ENCODE results near the gene ANK2.

Gene ANK2

DNA sequence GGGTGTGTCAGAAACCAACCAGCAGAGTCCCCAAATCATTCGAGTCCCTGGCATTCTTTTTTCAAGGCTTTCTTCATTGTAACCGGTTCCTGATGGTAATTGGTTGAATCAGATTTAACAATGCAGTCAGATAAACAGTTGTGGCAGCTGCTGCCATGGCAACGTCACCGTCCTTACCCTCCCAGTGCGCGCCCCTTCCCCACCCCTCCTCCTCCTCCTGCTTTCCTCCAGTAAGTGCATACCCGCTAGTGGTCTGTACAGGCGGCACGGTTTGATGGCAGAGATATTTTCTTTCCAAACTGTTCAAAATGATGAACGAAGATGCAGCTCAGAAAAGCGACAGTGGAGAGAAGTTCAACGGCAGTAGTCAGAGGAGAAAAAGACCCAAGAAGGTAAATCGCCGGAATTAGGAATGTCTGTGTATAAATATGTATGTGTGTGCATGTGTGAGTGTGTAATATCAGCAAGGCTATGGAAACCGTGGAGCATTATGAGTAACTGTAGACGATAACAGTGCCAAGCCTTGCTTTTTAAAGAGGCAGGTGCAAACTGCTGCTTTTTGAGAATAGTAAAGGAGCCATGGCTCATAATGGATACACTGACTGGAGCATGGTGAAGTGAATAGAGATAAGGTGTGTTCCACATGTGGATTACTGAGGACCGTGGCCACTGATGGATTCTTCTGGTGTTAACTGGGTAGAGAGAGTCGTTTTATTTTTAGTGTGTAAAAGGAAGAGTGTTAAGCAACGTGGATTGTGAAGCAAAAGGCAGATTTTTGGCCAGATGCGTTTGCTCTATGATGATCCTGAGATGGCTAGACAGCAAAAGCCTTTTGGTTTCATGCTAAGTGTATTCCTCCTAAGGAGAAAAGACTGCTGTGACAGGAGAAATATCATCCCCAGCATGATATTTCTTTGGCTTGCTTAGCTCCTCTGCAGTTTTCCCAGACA is at the start of gene ANK2:
ANK2 (plus strand) TSS at position 233 of the 950 bp plus-strand sequence; CDS start at position 309, 76 bp downstream.
- DNase-seq = no peak

DNA sequence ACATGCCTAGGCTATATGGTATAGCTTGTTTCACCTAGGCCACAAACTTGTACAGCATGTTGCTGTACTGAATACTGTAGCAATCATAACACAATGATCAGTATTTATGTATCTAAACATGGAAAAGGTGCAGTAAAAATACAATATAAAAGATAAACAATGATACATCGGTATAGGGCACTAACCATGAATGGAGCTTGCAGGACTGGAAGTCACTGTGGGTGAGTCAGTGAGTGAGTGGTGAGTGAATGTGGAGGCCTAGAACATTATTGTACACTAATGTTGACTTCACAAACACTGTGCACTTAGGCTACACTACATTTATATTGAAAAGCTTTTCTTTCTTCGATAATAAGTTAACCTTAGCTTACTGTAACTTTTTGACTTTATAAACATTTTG is 45.6 kb upstream of the ANK2 start:
- DNase-seq = no peak

DNA sequence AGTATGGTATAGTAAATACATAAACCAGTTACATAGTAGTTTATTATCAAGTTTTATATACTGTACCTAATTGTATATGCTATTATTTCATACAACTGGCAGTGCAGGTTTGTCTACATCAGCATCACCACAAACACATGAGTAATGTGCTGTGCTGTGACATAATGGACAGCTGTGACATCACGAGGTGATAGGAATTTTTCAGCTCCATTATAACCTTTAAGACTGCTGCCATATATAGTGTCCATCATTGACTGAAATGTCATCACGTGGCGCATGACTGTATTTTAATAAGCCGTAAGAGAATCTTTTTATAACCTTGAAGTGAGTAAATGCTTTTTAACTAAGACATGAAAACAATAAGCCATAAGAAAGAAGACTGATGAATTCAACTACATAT is 44.8 kb upstream of the ANK2 start:
- DNase-seq = no peak

DNA sequence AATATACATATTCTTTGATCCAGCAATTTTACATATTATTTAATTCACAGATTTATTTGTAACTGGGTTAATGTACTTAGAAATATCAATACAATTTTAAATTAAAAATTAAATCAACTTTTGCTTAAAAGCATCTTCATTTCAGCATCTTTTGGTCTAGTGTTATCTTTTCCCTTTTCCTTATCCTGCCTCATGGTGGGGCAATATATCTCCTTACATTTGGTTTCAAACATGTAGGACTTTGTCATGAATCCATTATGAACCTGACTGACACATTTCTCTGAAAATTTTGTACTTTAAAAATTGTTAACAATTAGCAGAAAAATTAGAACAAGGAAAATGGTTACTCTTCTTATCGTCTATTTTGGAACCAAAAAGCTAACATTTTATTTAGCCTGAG is 42.8 kb upstream of the ANK2 start:
- no peak for DNase-seq

DNA sequence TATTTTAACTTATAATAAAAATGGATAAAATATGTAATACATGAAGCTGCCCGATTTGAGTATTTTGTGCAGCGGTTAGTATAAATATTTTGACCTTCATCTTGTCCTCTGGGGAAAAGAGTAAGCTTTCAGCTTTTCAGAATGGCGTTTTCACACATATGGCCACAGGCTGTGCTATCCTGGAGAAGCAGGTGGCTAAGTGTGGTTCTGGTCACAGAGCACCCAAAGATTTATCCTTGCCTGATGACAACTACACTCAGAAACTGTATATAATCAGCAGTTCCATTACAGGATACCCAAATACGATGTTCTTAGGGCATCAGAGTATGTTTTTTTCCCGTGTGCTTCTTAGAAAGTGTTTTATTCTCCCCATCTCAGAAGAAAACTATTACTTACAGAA is 42.3 kb upstream of the ANK2 start:
- no peak for DNase-seq

DNA sequence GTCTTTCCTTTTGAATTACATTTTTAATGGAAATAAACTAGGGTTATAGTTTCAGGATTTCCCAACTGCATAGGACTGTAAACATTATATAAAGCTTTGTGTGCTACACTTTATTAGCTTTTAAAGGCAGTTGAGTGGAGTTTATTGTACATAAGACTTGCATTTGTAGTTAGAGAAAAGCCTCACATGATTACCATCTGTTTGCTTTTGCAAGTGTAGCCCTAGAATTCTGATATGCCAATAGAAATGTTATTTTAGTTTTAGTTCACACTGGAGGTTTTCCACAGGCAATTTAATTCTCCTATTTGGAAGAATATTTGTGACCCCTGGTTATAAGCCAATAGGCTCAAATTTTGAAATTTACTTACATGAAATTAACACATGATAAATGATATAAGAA is 41.3 kb upstream of the ANK2 start:
- no peak for DNase-seq

DNA sequence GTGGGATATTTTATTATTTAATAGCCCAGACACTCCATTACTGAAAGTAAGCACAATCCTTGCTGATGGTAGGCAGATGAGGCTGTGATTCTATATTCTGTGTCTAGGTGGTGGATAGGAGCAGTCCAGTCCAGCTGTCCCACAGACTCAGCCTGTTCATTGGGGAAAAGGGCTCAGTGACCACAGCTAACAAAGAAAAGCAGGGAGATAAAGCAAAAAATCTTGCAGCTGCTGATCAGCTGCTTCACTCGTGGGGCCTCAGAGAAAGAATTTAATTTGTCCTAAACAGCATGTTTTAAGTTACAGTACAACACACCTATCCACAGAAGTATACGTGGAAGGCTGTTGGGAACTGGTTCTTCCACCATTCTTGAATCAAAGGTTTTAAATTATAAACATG is 40.7 kb upstream of the ANK2 start:
- no peak for DNase-seq

DNA sequence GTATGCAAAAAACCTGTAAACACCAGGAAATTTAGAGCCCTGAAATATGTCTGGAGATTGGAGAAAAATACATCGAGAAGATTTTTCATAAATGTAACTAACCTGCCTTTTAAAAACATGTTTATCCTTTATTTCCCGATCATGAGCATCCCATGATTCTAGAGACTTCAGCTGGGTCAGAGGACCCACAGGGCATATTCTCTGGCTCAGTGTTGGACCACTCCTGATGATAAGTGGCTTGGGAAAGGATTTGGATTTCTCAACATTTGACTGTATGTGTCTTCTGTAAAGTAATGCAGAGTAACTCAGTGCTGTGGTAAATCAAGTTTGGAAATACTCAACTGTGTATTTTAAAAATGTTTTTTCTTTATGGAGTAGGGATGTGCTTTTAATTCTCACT is 40.0 kb upstream of the ANK2 start:
- no peak for DNase-seq

DNA sequence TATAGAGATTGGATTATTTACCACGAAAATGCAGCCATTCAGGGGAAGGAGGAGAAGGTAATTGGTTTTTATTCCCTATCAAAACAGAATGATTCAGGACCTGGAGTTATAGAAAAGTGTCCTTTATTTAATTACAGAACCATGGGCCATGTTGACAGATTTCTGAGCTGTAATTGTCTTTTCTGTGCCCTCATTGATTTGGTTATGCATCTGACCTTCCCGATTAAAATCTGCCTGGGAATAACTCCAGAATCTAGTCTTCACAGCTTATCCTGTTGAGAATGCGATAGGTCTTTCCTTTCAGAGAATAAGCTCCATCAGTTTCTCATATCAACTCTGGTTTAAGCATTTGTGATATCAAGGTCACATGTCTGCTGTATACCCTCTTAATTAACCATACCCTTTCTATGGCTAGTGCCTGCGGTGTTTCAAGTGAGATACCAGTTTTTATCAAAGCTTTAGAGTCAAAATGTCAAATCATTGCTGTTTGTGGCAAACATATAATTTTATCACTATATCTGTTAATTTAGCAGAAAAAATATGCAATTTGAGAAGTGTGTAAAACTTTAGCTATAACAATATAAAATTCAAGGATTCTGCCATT is 37.2 kb upstream of the ANK2 start:
- no peak for DNase-seq

DNA sequence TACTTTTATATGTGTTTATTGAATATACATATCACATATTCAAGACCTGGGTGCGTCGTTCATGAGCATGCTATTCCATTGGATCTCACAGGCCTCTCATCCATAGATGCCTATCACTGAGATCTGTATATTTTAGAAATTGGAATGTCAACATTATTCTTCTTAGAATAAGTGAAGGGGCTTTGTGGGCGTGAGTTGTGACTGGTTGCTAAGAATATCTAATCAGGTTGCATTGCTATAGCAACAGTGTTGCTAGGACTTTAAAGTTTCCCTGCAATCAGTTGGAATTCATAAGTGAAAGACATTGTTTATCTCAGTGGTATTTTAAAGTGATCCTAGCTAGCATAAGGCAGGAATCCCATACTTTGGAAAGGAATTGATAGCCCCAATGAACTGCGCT is 36.7 kb upstream of the ANK2 start:
- no peak for DNase-seq

DNA sequence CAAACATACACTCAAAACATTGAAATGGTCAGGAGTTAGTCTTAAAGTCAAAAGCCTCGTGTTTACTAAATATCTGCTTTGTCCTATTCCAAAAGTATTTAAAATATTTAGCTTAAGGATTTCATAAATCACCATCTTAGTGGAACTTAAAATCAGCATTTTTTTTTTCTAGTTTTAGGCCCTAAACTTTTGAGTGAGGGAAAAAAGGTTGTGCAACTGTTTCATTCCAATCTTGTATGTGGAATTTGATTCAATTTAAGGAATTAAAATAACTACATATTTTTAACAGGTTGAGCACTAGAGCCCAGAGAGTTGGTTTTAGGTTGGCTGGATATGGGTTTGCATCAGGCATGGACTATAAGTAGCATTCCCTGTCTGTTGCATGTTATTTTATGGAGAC is 35.7 kb upstream of the ANK2 start:
- DNase-seq = no peak

DNA sequence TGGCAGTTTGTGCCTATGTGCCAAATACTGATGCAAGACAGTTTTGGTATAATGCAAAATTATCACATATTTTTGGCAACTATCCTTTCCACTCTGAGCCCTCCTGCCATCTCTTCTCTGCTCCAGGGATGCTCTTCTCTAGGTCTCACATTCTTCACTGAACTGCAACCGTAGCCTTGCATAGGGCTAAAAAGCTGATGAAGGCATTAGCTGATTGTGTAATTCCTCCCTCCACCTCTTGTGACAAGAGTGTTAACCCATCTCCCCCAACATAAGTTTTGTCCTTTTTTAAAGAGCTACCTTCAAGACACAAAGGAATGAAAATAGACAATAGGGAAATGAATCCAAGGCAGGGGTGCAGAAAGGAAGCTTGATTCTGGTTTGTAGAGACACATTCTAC is 33.1 kb upstream of the ANK2 start:
- DNase-seq = no peak

DNA sequence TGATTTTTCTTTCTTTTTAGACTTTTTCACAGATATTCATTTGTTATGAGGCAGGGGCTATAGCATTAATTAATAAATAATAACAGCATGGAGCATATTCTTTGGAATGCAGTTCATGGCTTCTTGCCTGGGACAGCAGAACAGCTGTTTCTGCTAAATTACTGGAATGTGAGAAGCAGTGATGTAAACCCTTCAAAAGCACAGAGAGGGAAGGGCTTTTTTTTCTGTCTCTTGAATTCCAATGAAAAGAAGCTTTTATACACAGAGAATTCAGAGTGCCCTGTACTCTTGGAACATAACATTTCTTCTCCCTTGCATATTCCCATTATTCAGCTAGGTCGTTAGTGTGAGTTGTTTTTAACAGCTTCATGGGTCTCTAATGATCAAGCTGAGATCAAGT is 28.5 kb upstream of the ANK2 start:
- no peak for DNase-seq

DNA sequence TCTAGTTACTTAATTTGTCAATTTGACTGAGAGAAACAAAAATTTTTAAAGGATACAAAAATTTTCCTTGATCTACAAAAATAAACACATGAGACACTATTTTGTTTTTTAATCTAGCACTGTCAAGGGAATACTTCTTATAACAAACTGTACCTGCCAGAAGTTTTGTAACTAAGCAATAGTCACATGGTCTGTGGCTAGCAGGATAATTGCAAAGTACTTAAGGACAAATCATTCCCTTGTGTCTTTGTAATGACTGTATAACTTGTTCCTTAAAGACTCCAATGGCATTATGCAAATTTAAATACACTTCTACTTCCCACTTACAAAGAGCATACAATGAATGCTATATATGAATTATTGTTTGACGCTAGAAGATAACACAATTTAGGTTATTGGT is 25.1 kb upstream of the ANK2 start:
- no peak for DNase-seq

DNA sequence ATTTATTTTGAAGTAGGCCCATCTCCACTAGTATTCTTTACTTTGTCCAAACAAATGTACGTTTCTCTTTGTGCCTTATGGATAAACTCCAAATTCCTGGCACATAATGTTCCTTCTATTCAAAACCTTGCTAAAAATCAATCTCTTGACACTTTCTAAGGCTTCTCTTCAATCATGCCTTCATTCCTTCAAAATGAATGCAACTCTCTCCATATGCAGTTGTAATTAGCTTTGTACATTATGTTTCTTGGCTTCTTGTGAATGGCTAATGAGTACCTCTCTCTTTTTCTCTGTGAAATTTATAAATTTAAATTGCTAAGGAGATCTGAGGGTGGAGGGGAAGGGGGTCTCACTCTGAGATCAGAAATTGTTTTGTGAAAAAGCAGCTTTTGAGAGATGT is 24.0 kb upstream of the ANK2 start:
- no peak for DNase-seq

DNA sequence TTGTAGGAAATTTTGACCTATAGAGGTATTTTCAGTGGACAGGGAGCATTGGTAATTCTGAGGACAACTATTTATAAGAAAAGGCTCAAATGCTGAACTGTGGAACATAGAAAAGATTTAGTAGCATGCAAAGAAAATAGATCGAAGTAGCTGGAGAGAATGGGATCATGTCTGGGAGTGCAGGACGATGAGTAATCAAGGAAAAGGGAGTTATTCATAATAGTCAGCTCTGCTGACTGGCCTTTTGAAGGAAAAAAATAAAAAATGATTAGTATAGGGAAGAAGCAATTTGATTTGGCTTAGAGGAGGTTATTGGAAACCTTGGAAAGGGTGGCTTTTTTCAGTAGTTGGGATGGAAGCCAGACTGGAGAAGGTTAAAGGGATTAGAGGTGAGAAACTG is 22.9 kb upstream of the ANK2 start:
- no peak for DNase-seq

DNA sequence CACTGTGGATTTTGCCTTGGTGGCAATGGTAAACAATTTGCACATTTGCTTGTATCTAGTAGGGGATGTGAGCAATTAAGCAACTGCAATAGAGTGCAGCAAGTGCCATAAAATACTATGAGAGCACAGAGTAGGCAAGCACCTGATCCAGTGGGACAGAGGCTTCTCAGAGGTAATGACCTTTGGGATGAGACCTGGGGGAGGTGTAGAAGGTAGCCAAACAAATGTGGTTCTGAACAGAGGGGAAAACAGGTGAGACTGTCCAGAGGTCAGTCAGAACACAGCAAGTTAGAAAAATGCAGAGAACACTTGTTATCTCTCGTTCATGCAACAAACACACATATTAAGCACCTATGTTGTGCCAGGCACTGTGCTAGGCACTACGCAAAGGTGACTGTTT is 21.4 kb upstream of the ANK2 start:
- DNase-seq = no peak

DNA sequence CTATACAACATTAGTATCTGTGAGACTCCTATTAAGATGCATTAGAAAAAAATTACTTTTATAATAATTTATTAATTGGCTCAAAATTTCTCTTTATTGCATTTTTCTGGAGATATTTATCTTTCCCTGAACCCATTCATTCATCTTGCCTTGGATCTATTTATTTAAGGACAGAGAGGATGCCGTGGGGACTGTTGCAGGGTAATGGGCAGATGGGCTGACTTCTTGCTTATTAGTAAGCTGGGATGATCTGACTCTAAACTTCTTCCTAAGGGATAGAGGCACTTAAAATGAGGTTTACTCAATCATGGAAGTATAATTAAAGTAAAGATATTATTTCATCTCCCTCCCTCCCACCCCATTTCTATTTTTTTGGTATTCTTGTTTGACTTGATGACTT is 18.2 kb upstream of the ANK2 start:
- DNase-seq = no peak

DNA sequence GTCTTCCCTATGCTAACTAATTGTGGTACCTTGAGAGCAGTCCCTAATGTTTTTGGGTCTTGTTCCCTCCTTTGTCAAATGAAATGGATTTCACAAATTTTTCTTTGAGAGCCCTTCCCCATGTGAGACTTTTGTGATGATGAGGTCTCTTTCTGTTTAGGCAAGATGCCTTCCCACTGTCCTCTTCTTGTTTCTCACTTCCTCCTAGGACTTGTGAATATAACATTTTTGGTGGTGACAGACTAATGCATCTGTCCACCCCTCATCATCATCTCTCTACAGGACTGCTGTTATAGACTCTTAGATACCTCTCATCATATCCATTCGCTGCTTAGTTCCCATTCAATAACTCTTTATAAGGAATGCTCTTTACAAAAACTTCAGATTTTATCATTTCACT is 8.7 kb upstream of the ANK2 start:
- no peak for DNase-seq

DNA sequence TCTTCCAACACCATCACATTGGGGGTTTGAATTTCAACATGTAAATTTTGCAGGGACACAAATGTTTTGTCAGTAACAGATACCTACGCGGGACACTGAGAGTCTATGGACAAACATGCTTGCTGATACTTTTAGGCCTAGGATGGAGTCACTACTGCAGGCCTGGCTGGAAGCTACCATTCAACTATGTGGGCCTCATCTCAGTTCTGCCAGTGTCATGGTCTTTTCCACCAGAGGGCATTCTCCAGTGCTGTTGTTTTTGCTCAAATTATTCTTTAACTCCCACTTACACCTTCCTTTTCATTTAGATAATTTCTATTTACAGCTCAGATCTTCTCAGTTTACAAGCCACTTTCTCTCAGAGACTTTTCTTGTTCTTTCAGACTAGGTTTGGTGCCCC is 7.0 kb upstream of the ANK2 start:
- DNase-seq = no peak

DNA sequence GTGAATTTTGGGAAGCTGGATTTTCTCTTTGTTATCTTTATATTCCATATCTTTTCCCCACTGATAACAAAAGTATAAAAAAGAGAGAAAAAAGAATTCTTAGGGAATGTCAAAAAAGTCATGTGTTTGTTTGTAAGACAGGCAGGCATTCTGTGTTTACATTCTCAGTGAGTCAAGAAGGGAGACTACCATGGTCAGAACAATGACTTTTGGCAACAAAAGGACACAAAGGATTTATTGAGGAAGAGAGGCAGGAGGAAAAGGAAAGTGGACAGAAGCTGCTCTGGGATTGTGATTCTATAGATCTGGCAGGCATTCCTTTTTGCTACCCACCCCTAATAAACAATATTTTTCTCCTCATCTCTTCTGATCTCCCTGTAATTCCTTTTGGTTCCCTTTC is 5.9 kb upstream of the ANK2 start:
- DNase-seq = no peak

DNA sequence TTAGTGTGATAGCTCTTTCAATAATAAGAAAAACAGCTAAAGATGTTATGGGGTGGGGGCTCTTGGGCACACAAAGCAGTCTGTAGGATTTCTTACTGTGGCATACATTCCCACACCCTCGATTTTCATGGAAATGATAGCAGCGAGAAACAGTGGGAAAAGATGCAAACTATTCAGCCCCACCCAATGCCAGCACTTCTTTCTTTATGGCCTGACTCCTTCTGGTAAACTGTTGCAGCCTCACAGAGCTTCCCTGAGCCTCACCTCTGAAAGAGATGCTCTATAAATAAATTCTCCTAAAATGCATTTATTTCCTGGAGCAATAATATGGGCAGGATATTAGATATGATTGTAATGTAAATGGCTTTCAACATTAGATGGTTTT is 910 bp downstream of the ANK2 start:
- no peak for DNase-seq

DNA sequence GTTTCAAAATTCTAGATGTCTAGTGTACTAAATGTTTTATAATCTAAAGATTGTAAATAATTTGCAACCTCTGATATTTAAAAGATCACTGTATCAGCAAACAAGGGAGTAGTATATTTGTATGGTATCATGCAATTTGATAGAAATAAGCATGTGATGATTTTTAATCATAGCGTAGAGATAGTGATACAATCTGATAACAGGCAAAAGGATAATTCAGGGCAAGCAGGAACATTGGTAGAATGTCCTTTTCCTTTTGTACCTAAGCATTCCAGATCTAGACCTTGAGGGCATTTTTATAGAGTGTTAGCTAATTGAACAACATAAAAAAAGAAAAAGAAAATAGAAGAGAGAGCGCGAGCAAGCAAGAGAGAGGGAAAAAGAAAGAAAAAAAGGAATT is 1.4 kb downstream of the ANK2 start:
- DNase-seq = no peak

DNA sequence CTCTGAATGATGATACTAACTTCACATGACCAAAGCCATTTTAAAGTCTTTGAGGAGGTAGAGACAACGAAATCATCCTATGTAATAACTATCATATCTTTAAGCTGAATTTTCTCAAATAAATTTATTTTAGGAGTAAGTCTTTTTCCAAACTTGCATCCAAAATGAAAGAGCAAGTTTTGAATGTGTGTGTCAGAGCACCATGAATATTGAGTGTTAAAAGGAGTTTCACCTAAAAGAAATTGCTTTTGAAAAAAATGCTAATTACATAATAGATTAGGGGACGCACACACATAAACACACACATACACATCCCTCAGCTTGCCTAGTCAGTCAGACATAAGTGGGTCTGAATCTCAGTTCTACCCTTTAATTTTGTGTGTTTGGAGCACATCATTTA is 1.9 kb downstream of the ANK2 start:
- DNase-seq = no peak
